H1 (cell line): ENCODE data around the gene KCNMA1. TPM values are rescaled to one million over a fixed set of nuclear protein-coding genes. Genes with fewer than 3 reads are reported as not detected.

Experiments used
- CTCF ChIA-PET: fragments of 300-600 bp; sonication (Branson Sonifier 250); formaldehyde crosslinking; loops from one replicate; lab custom pipeline; 2021; ENCODE audit not compliant: partially characterized antibody; lab: Charles Lee
- POLR2A ChIA-PET: fragments of 300-600 bp; sonication (Branson Sonifier 250); formaldehyde crosslinking; loops from one replicate; lab custom pipeline; 2021; ENCODE audit warnings: inconsistent platforms; ENCODE audit not compliant: partially characterized antibody; lab: Charles Lee
- DNase-seq, 2 experiments: peaks; one replicate each; pipeline versions ENCODE4 v3.0.0 to v3.0.0-alpha.2; 2010 to 2022; ENCODE audit warnings: low spot score in 2 of 2, low read depth in 1 of 2, mixed read lengths in 1 of 2
- FAIRE-seq: peaks from 2 replicates; lab custom pipeline; 2011; peaks lifted over from hg19 to GRCh38; lab: Jason Lieb, UNC
- H2AFZ ChIP-seq: 2 replicates; pipeline ENCODE4 v1.8.1; 2012; ENCODE audit warnings: low read length, inconsistent platforms
- H2AK5ac ChIP-seq: 2 replicates; pipeline ENCODE4 v1.6.1; 2013; ENCODE audit warnings: low read depth, low read length
- H2BK120ac ChIP-seq: replicated peaks from 2 replicates; pipeline ENCODE3; 2013; ENCODE audit warnings: low read depth, low read length, inconsistent platforms
- H2BK12ac ChIP-seq: 2 replicates; pipeline ENCODE4 v1.6.1; 2013; ENCODE audit warnings: low read depth, low read length
- H2BK15ac ChIP-seq: 2 replicates; pipeline ENCODE4 v1.6.1; 2013; ENCODE audit warnings: low read length
- H2BK20ac ChIP-seq: 2 replicates; pipeline ENCODE4 v1.6.1; 2013; ENCODE audit warnings: low read length
- H2BK5ac ChIP-seq: 2 replicates; pipeline ENCODE4 v1.6.1; 2013; ENCODE audit warnings: low read depth, low read length
- H3K14ac ChIP-seq: 2 replicates; pipeline ENCODE4 v1.6.1; 2013; ENCODE audit warnings: inconsistent platforms; ENCODE audit not compliant: insufficient read length
- H3K18ac ChIP-seq: 2 replicates; pipeline ENCODE4 v1.6.1; 2013; ENCODE audit warnings: low read length; ENCODE audit errors: extremely low read depth
- H3K23ac ChIP-seq: 2 replicates; pipeline ENCODE4 v1.6.1; 2013; ENCODE audit warnings: inconsistent platforms; ENCODE audit not compliant: insufficient read length
- H3K23me2 ChIP-seq: 2 replicates; pipeline ENCODE4 v1.6.1; 2013; ENCODE audit warnings: low read depth, low read length
- H3K27ac ChIP-seq: 2 replicates; pipeline ENCODE4 v1.6.1; 2011; ENCODE audit warnings: low read depth, low read length, inconsistent platforms
- H3K27me3 ChIP-seq, 4 experiments: replicated peaks in 1 of 4; 1 replicate in 1 of 4; 2 replicates in 3 of 4; pipeline versions ENCODE4 v1.6.1 to v1.8.1; 2011 to 2013; ENCODE audit warnings: low read length in 3 of 4, mild to moderate bottlenecking in 3 of 4, inconsistent platforms in 2 of 4, mixed read lengths in 2 of 4, moderate library complexity in 1 of 4; ENCODE audit not compliant: control insufficient read depth in 3 of 4, insufficient read depth in 3 of 4; ENCODE audit errors: extremely low read depth in 1 of 4
- H3K36me3 ChIP-seq, 4 experiments: 2 replicates each; pipeline versions ENCODE4 v1.6.1 to v1.8.1; 2011 to 2013; ENCODE audit warnings: mild to moderate bottlenecking in 4 of 4, low read length in 3 of 4, moderate library complexity in 2 of 4, control low read depth in 1 of 4, inconsistent platforms in 1 of 4; ENCODE audit not compliant: insufficient read depth in 4 of 4, control insufficient read depth in 2 of 4
- H3K4ac ChIP-seq: replicated peaks from 2 replicates; pipeline ENCODE3; 2013; ENCODE audit warnings: low read length, low read depth, mixed read lengths, inconsistent platforms; ENCODE audit not compliant: insufficient read length
- H3K4me1 ChIP-seq, 4 experiments: replicated peaks in 1 of 4; 1 replicate in 1 of 4; 2 replicates in 3 of 4; pipeline versions ENCODE4 v1.6.1 to v1.8.1; 2011 to 2013; ENCODE audit warnings: low read length in 3 of 4, inconsistent platforms in 2 of 4, mixed read lengths in 1 of 4; ENCODE audit not compliant: insufficient read depth in 4 of 4, control insufficient read depth in 3 of 4
- H3K4me2 ChIP-seq, 2 experiments: 2 replicates each; pipeline versions ENCODE4 v1.6.1 to v1.8.1; 2011 to 2013; ENCODE audit warnings: low read depth in 2 of 2, low read length in 2 of 2, control low read depth in 1 of 2, inconsistent platforms in 1 of 2, mild to moderate bottlenecking in 1 of 2; ENCODE audit not compliant: insufficient read depth in 1 of 2
- H3K4me3 ChIP-seq, 4 experiments: fragments of 200-600, 300-600 bp in 1 of 4; sonication (generic), shearing (Covaris generic), sonication (Bioruptor Twin) in 1 of 4; 2 replicates each; pipeline versions ENCODE4 v1.5.1 to v1.8.1; 2011 to 2016; ENCODE audit warnings: low read length in 4 of 4, low read depth in 3 of 4, control low read depth in 2 of 4, inconsistent platforms in 2 of 4, mild to moderate bottlenecking in 2 of 4, mixed read lengths in 1 of 4, moderate library complexity in 1 of 4; ENCODE audit not compliant: insufficient read depth in 2 of 4; ENCODE audit errors: extremely low read depth in 1 of 4
- H3K56ac ChIP-seq: replicated peaks from 2 replicates; pipeline ENCODE3; 2013; ENCODE audit warnings: low read depth, mild to moderate bottlenecking, mixed read lengths, low read length, inconsistent platforms; ENCODE audit not compliant: insufficient read length
- H3K79me1 ChIP-seq: 2 replicates; pipeline ENCODE4 v1.6.1; 2013; ENCODE audit warnings: low read depth, low read length, control low read depth
- H3K79me2 ChIP-seq, 2 experiments: 2 replicates each; pipeline versions ENCODE4 v1.6.1 to v1.8.1; 2012 to 2013; ENCODE audit warnings: low read length in 2 of 2, mild to moderate bottlenecking in 2 of 2, inconsistent platforms in 1 of 2; ENCODE audit not compliant: insufficient read depth in 2 of 2, control insufficient read depth in 1 of 2
- H3K9ac ChIP-seq, 4 experiments: replicated peaks in 1 of 4; 1 replicate in 1 of 4; 2 replicates in 3 of 4; pipeline versions ENCODE4 v1.6.1 to v1.8.1; 2011 to 2013; ENCODE audit warnings: low read depth in 3 of 4, low read length in 3 of 4, control low read depth in 2 of 4, mild to moderate bottlenecking in 2 of 4, moderate library complexity in 2 of 4, inconsistent platforms in 1 of 4; ENCODE audit errors: extremely low read depth in 1 of 4
- H3K9me3 ChIP-seq, 2 experiments: 2 replicates each; pipeline versions ENCODE4 v1.6.1 to v1.8.1; 2012 to 2013; ENCODE audit warnings: mild to moderate bottlenecking in 2 of 2, moderate library complexity in 2 of 2, control low read depth in 1 of 2, inconsistent platforms in 1 of 2, low read depth in 1 of 2, low read length in 1 of 2, mixed read lengths in 1 of 2; ENCODE audit not compliant: insufficient read depth in 2 of 2
- H4K20me1 ChIP-seq, 2 experiments: replicated peaks in 1 of 2; 2 replicates each; pipeline versions ENCODE3 to v1.8.1; 2011 to 2013; ENCODE audit warnings: inconsistent platforms in 2 of 2, low read length in 2 of 2, mild to moderate bottlenecking in 1 of 2; ENCODE audit not compliant: insufficient read depth in 2 of 2, control insufficient read depth in 1 of 2
- H4K5ac ChIP-seq: 2 replicates; pipeline ENCODE4 v1.6.1; 2013; ENCODE audit warnings: low read length, low read depth, mixed read lengths, inconsistent platforms; ENCODE audit not compliant: insufficient read length
- H4K8ac ChIP-seq: 2 replicates; pipeline ENCODE4 v1.8.0; 2013; ENCODE audit warnings: mild to moderate bottlenecking, moderate library complexity, low read length, inconsistent platforms; ENCODE audit not compliant: insufficient read depth; ENCODE audit errors: extremely low read depth
- H4K91ac ChIP-seq: replicated peaks from 2 replicates; pipeline ENCODE3; 2013; ENCODE audit warnings: low read length, mixed read lengths, inconsistent platforms; ENCODE audit not compliant: insufficient read length
- CBX5 ChIP-seq: fragments of 300-800, 300-1000 bp; sonication (generic); IDR thresholded peaks from 2 replicates; pipeline ENCODE4 v1.7.1; 2016; ENCODE audit warnings: antibody characterized with exemption, low read length, low read depth
- CTBP2 ChIP-seq: IDR thresholded peaks from 2 replicates; pipeline ENCODE4 v1.7.0; 2011; ENCODE audit warnings: borderline replicate concordance, mild to moderate bottlenecking, moderate library complexity, mixed read lengths, low read length; ENCODE audit not compliant: insufficient read depth, insufficient read length
- E2F6 ChIP-seq: IDR thresholded peaks from 2 replicates; pipeline ENCODE4 v1.6.1; 2012; ENCODE audit warnings: inconsistent platforms
- EZH2 ChIP-seq: fragments of 200-600 bp; sonication (generic); IDR thresholded peaks from 2 replicates; pipeline ENCODE4 v1.7.1; 2012; ENCODE audit warnings: low read depth, mild to moderate bottlenecking, moderate library complexity, low read length, inconsistent platforms; ENCODE audit not compliant: severe bottlenecking
- HDAC6 ChIP-seq: IDR thresholded peaks from one replicate; pipeline ENCODE4 v1.7.1; 2012; ENCODE audit warnings: low read depth, mild to moderate bottlenecking, inconsistent platforms, low read length, moderate library complexity
- JUN ChIP-seq: IDR thresholded peaks from 2 replicates; pipeline ENCODE4 v1.6.1; 2011; ENCODE audit warnings: low read depth, mild to moderate bottlenecking, improper control_type of control experiment, low read length
- KDM1A ChIP-seq: fragments of 200-600, 300-600 bp; sonication (generic); IDR thresholded peaks from 2 replicates; pipeline ENCODE4 v1.7.1; 2016; ENCODE audit warnings: mild to moderate bottlenecking, low read length, borderline replicate concordance
- NRF1 ChIP-seq: IDR thresholded peaks from 2 replicates; pipeline ENCODE4 v1.6.1; 2011; ENCODE audit warnings: mild to moderate bottlenecking, low read depth, low read length, improper control_type of control experiment
- POLR2A ChIP-seq, 2 experiments: IDR thresholded peaks; 1 replicate in 1 of 2; 2 replicates in 1 of 2; pipeline ENCODE4 v1.6.1; 2011; ENCODE audit warnings: low read depth in 2 of 2, low read length in 2 of 2, mild to moderate bottlenecking in 2 of 2; ENCODE audit errors: control extremely low read depth in 1 of 2
- RNF2 ChIP-seq: fragments of 200-900, 300-1000 bp; sonication (generic); IDR thresholded peaks from 2 replicates; pipeline ENCODE4 v1.7.1; 2016; ENCODE audit warnings: borderline replicate concordance, low read depth, mild to moderate bottlenecking, antibody characterized with exemption, low read length; ENCODE audit not compliant: poor library complexity, severe bottlenecking; ENCODE audit errors: missing control alignments
- SIRT6 ChIP-seq: IDR thresholded peaks from one replicate; pipeline ENCODE4 v1.7.1; 2012; ENCODE audit warnings: low read length, inconsistent platforms
- SIX5 ChIP-seq: IDR thresholded peaks from 2 replicates; pipeline ENCODE4 v1.6.1; 2011; ENCODE audit warnings: mild to moderate bottlenecking, low read depth, low read length
- SP1 ChIP-seq: IDR thresholded peaks from 2 replicates; pipeline ENCODE4 v1.6.1; 2011; ENCODE audit warnings: low read depth, low read length
- TBP ChIP-seq: IDR thresholded peaks from 2 replicates; pipeline ENCODE4 v1.6.1; 2011; ENCODE audit warnings: low read depth, low read length, improper control_type of control experiment
- YY1 ChIP-seq: IDR thresholded peaks from 2 replicates; pipeline ENCODE4 v1.6.1; 2011; ENCODE audit warnings: low read depth, mild to moderate bottlenecking, low read length
- WGBS, 2 experiments: shearing (Covaris generic) in 1 of 2; methylation state at CpG; one replicate each; pipeline versions ENCODE4 v1.1.6 to v1.1.7; 2013 to 2015; ENCODE audit warnings: low lambda C conversion rate in 2 of 2, mixed read lengths in 2 of 2, inconsistent platforms in 1 of 2, low coverage in 1 of 2, missing lambda C conversion rate in 1 of 2; ENCODE audit not compliant: insufficient replicate concordance in 2 of 2, insufficient coverage in 1 of 2, insufficient read length in 1 of 2; ENCODE audit errors: extremely low coverage in 1 of 2, missing lambda C conversion rate in 1 of 2; 5-methylcytosine and 5-hydroxymethylcytosine counted together
- polyA plus RNA-seq, 7 experiments: library from polyadenylated mRNA; depleted of rRNA in 3 of 7; stranded (reverse) in 5 of 7; unstranded in 2 of 7; fragments of >200 nt in 5 of 7; fragments of 200-250 nt in 2 of 7; gene quantifications; 1 replicate in 5 of 7; 2 replicates in 1 of 7; 4 replicates in 1 of 7; pipeline versions ENCODE4 v1.2.1 to v1.2.3, GENCODE V29; 2011 to 2013; ENCODE audit warnings: missing spikeins in 2 of 7, mixed read lengths in 2 of 7
- total RNA-seq: library from RNA; stranded (reverse); fragmentation: NEBNext Ultra II Directional; extraction: Animal tissue kit (Norgen Biotek cat#: 25700); gene quantifications from 2 replicates; pipeline ENCODE4 v1.2.1, GENCODE V29; 2021

Gene KCNMA1
- total and polyA plus RNA-seq, 2 of the 8 experiments (the other 6 are each of a cell fraction or from before 2014, with no cell fraction given) = 10.2 to 11.1 TPM

DNA sequence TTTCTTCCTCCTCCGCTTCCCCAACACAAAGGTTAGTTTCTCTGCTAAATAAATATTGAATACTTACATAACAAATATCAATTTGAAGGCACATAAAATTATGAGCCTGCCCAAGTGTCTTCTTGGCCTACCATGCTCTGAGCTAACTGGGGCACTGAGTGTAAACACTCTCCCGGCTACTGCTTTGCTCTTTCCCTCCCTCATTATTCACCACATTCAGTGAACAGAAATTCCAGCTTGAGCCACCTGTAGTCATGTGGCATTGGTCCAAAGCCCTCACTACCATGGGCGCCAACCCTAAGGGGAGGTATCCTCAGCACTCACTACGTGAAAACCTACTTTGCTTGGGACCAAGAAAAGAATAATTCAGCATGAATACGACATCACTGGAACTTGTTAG is 409.0 kb downstream of the KCNMA1 start:
- Histone ChIP-seq H3K27ac (no peak overlapping the region), H2AFZ (no peak overlapping the region), H3K79me2 (no peaks in the 10 kb centered on the region), H4K8ac (no peak overlapping the region; the same call in 1 of the 2 replicates), H2BK20ac (no peak overlapping the region), H3K4me1 (no peaks in the 10 kb centered on the region; a peak in 1 of 7 replicates), H3K14ac (no peak overlapping the region), H3K9me3 (no peaks in the 10 kb centered on the region; a peak in 1 of 4 replicates), H2BK12ac (no peak overlapping the region), H4K5ac (no peak overlapping the region), H3K56ac (no peak overlapping the region), H2BK5ac (no peak overlapping the region), H3K23me2 (no peaks in the 10 kb centered on the region), H3K79me1 (no peaks in the 10 kb centered on the region), H3K36me3 (no peaks in the 10 kb centered on the region), H4K91ac (no peak overlapping the region), H3K4me3 (no peak overlapping the region), H3K4me2 (no peak overlapping the region), H3K9ac (no peak overlapping the region), H4K20me1 (no peaks in the 10 kb centered on the region), H3K4ac (no peak overlapping the region), H3K27me3 (no peaks in the 10 kb centered on the region), H3K18ac (no peak overlapping the region), H2BK120ac (no peak overlapping the region), H2BK15ac (no peak overlapping the region), H2AK5ac (no peak overlapping the region), H3K23ac (no peak overlapping the region)
- CTCF ChIA-PET = interaction anchor here (0.7 to 1.0 kb wide), 2 partner anchors 13 to 1278 kb away, joined by 4 read pairs; no protein-coding TSS in a partner anchor
- DNase-seq (no peak), FAIRE-seq (peak; percentile 28)
- POLR2A ChIA-PET = no interaction called here
- WGBS, 2 experiments = 95% methylated on average over 5 of the region's 5 CpGs; no CpG with 5 or more reads in 1 of the 2 experiments
- TF ChIP-seq SIX5 (no peak), CBX5 (no peak), SIRT6 (no peak), CTBP2 (no peak), SP1 (no peak), POLR2A (IDR thresholded peaks at IDR 0.05; ENCODE audit: control extremely low read depth in 1 of 2, low read depth in 2 of 2, low read length in 2 of 2) (no peak), NRF1 (no peak), JUN (no peak), TBP (no peak), HDAC6 (no peak), KDM1A (no peak), YY1 (no peak), RNF2 (no peak), E2F6 (no peak), EZH2 (no peak)
